SH-SY5Y (cell line): ENCODE results near the gene WNK2.

ENCODE experiments used
- GATA2 ChIP-seq: IDR thresholded peaks from 2 replicates; pipeline ENCODE4 v1.6.1; 2011; ENCODE audit warnings: mild to moderate bottlenecking, low read depth, low read length
- GATA3 ChIP-seq: IDR thresholded peaks from 2 replicates; pipeline ENCODE4 v1.6.1; 2011; ENCODE audit warnings: low read depth, mild to moderate bottlenecking, low read length, moderate library complexity

DNA sequence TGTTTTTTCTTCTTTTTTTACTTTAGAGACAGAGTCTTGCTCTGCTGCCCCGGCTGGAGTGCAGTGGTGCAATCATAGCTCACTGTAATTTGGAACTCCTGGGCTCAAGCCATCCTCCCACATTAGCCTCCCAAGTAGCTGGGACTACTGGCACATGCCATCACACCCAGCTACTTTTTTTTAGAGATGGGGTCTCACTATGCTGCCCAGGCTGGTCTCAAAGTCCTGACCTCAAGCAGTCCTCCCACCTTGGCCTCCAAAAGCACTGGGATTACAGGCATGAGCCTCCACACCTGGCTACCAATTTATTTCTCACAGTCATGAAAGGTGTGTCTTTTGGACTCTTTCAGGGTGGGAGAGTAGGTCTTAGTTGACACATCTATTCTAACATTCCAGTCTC, 184.5 kb downstream of the WNK2 start:
- TF ChIP-seq GATA3 (no peak), GATA2 (no peak)
